GM21619 (cell line): ENCODE data around the gene ELAVL1.
"Not testable (repeated sequence)": the region's sequence is repeated elsewhere in the genome, so short reads cannot be mapped to it uniquely, and the experiment has no call there.

ENCODE experiments used
- ATAC-seq: cut with Tn5 transposase; IDR thresholded peaks from one replicate; pipeline ENCODE4 v1.9.1; 2021; ENCODE audit not compliant: unreplicated experiment

ELAVL1 gene

DNA sequence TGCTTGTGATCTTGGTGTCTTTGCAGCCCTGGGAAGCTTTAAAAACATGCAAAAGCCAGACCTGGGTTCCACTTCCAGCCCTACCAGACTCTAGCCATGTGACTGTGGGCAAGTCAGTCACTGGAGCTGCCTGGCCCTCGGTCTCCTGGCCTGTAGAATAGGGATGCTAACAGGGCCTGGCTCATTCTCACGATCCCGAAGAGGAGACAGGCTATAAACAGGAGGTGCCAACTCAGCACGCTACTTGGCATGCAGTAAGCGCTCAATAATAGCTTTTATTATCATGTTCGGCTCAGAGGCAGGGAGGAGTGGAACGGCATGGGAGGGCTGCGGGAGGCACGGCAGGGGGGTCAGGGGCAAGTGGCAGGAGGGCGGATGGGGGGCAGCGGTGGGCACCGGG, 81.2 kb downstream of the ELAVL1 start:
- no peak for ATAC-seq

DNA sequence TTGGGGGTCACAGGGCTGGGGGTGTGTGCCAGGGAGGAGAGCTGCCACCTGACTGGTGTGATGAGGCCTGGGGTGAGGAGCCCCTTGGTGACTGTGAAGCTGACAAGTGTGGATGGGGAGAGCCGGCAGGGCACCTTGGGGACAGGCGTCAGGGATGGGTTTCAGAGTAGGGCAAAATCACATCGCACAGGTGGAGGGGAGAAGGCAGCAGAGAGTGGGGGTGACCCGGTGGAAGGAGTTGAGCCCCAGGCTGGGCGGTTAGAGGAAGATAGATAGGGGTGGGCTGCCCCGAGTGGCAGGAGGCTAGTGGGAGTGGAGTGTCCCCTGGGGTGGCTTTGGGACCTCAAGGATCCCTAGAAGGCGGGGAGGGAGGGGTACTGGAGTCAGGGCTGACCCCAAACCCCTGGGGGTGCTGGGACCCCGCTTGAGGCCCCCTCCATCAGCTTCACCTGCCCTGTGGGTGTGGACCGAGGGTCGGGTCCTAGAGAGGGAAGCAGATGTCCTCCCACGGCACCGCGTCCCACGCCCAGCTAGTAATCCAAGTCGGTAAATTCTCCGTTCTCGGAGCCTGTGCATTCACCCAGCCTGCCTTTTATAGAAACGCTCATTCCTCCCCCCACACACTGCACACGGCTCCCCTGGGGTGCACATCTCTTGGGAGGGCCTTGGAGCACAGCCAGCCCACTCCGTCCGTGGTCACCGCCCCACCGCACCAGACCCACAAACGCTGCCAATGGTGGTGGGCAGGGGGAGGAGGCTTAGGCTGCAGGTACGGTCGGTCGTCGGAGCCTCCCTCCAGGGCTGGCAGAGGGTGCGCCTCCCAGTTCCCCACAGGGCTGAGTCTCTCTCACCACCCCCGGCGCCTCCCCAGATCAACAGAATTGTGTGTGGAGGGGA, 81.9 kb downstream of the ELAVL1 start:
- no peak for ATAC-seq

DNA sequence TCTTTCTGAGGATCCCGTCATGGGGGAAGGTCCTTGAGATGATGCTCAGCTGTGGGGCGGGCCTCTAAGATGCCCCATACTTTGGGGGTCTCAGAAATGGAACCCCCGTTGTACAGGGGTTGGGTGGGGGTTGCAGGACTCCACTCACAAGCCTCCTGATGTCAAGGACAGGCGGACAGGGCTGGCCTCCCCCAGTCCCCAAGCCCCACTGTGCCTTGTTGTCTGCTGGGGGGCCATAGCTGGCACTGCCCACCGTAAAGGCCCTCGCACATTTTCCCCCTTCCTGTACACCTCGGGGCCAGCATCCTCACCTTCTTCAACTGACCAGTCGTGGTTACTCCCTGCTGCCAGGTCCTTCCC, 82.6 kb downstream of the ELAVL1 start:
- no peak for ATAC-seq

GRCh38 chr19:7921967-7922835, 83.2 kb downstream of the ELAVL1 start:
- no peak for ATAC-seq

GRCh38 chr19:7921302-7921966, 84.0 kb downstream of the ELAVL1 start:
- ATAC-seq, result no peak

GRCh38 chr19:7920519-7921301, 84.7 kb downstream of the ELAVL1 start:
- ATAC-seq, result peak; percentile 27

- ATAC-seq, result peak; percentile 57
Measured at GRCh38 chr19:7919610-7920518, 85.6 kb downstream of the ELAVL1 start, which contains the start of gene SNAPC2. TSS of gene SNAPC2 (plus strand) at chr19:7920338. CDS start at chr19:7920367, 29 bp downstream.

- ATAC-seq, result no peak
Measured at GRCh38 chr19:7918615-7919421, 86.6 kb downstream of the ELAVL1 start.

- ATAC-seq, result not testable (repeated sequence)
Measured at GRCh38 chr19:7918062-7918614, 87.3 kb downstream of the ELAVL1 start.

- ATAC-seq, result no peak
Measured at GRCh38 chr19:7917267-7918061, 88.0 kb downstream of the ELAVL1 start.

DNA sequence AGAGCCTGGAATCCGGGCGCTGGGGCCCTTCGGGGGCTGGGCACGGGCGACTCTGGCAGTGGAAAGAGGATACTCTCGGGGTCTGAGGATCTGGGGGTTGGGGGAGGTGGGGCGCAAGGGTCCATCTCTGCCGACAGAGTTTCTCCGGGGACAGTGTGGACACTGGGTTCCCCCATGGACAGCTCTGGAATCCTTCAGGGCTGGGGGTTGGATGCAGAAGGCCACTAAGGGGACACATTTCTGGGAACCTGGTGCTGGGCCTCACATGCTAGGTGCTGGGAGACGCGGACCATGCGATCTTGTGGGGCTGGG, 88.5 kb downstream of the ELAVL1 start:
- ATAC-seq, result no peak

- no peak for ATAC-seq
Measured at GRCh38 chr19:7916103-7916954, 89.1 kb downstream of the ELAVL1 start.

- no peak for ATAC-seq
Measured at GRCh38 chr19:7915250-7916102, 90.0 kb downstream of the ELAVL1 start.

- no peak for ATAC-seq
Measured at GRCh38 chr19:7914598-7915045, 90.8 kb downstream of the ELAVL1 start, which contains the start of gene TGFBR3L. TSS of gene TGFBR3L (plus strand) at chr19:7914830.

GRCh38 chr19:7914099-7914498, 91.3 kb downstream of the ELAVL1 start:
- ATAC-seq, result no peak

DNA sequence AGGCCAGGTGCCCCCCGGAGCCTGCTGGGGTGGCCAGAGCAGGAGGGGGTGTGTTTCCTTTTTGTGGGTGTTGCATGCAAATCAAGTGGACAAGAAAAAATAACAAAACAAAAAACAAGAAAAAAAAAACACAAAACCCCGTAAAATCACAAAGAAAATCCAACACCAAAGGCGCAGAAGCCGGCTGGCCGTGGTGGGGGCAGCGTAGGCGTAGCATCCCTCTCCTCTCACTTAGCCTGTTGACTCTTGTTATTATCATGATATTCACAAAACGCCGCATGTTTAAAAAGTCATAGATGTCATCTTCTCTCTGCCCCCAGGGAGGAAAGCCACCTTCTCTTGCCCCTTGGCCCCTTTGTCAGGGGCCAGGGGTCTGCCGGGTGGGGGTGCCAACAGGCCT, 91.8 kb downstream of the ELAVL1 start:
- no peak for ATAC-seq
